ENCODE measurements around the gene FAM3A.

GRCh38 chrX:154463611-154464220 lies 52.3 kb downstream of the FAM3A start:
- TF ChIP-seq CTCF (conservative IDR thresholded peaks at IDR 0.05; ENCODE audit: low read depth in 2 of 2) (no peak), EZH2 (IDR thresholded peaks at IDR 0.05; ENCODE audit: low read depth, unreplicated experiment) (no peak), EZH2phosphoT487 (IDR thresholded peaks at IDR 0.05; ENCODE audit: unreplicated experiment) (no peak), REST (IDR thresholded peaks at IDR 0.05; ENCODE audit: unreplicated experiment) (no peak), POLR2AphosphoS5 (IDR thresholded peaks at IDR 0.05; ENCODE audit: low read depth) (no peak), JUNB (IDR thresholded peaks at IDR 0.05; ENCODE audit: unreplicated experiment) (no peak), CREB1 (CRISPR knock-in tag; IDR thresholded peaks at IDR 0.05; ENCODE audit: low read depth) (no peak), ZNF114 (CRISPR knock-in tag; IDR thresholded peaks at IDR 0.05) (no peak), STAT1 (IDR thresholded peaks at IDR 0.05; ENCODE audit: unreplicated experiment) (no peak), ZNF331 (CRISPR knock-in tag; IDR thresholded peaks at IDR 0.05; ENCODE audit: low read depth) (no peak), ZNF462 (CRISPR knock-in tag; IDR thresholded peaks at IDR 0.05) (no peak), ETS1 (IDR thresholded peaks at IDR 0.05) (no peak), NANOG (IDR thresholded peaks at IDR 0.05; ENCODE audit: borderline replicate concordance) (no peak)

Measured in GM23338 (cell line).